Jurkat, Clone E6-1 (cell line): ENCODE results near the gene TCP11L2.
"Not testable (repeated sequence)": the region's sequence is repeated elsewhere in the genome, so short reads cannot be mapped to it uniquely, and the experiment has no call there.

Experiments used
- DNase-seq: peaks from one replicate; pipeline ENCODE4 v3.0.0-alpha.2; 2011; ENCODE audit warnings: low read depth, low spot score
- H3K4me3 ChIP-seq: 2 replicates; pipeline ENCODE4 v1.5.1; 2011; ENCODE audit warnings: mild to moderate bottlenecking, low read length, control low read depth, moderate library complexity

TCP11L2 gene

DNA sequence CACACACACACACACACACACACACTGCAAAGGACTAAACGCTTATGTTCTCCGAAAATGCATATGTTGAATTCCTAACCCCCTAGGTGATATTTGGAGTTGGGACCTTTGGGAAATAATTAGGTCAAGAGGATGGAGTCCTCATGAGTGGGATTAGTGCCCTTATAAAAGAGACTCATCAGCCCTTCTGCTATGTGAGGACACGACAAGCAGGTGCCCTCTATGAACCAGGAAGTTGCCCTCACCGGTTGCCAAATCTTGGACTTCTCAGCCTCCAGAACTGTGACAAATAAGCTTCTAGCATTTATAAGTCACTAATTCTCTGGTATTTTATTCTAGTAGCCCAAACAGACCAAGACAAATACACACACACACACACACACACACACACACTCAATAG is 20.7 kb upstream of the TCP11L2 start:
- DNase-seq, result no peak
- no peak overlapping the region for H3K4me3 ChIP-seq

DNA sequence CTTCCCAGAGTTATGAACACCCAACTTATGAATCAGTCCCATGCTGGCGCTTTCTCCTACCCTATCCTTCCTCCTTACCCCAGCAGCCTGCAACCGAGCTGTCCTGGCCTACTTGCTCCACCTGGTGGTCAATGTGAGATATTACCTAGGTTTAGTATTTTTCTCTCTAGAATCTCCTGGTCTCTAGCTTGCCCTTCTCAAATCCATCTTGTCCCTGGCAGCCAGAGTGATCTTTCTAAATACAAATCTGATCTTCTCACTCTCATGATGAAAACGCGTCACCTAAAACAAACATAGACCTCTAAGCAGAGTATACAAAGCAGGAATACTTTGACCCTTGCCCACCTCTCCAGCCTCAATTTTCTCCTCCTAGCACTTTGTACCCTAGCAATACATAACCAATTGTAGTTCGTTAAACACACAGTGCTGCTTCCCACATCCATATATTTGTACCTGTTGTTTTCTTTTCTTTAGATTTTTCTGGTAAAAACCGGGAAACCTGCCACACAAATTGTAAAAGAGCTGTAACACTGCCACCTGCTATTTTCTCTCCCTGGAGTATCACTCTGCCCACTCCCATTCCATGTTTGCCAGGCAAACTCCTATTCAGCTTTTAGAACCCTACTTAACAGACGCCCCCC is 20.0 kb upstream of the TCP11L2 start:
- DNase-seq, result peak; percentile 14

DNA sequence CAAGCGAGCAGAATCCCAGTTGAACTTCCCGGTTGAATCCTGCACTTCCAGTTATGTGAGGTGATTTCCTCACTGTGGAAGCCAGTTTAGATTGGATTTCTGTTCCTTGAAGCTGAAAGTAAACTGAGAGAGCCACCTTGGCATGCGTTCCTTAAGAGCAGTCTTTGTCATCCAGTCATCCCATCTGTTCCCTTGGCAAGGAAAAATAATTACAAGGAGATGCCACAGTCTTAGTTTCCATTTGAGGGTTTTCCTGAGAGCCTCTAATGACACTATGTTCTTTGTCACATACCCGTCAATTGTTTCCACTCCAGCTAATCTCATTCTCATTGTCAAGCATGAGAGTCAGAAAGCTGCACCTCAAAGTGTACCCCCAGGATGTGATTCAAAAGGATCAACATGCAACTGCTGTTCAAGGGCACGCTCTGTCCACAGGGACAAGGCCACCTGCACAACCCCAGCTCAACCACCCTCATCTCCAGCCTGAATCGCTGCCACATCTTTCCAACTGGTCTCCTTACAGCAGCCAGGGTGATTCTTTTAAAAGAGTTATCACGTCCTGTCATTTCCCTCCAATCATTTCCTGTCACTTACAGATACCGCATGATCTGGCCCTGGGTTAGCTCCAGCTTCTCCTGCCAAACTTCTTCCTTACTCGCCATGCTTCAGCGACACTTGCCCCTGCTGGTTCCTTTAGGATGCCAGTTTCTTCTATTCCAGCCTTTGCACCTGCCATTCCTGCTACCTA is 18.0 kb upstream of the TCP11L2 start:
- no peak overlapping the region for H3K4me3 ChIP-seq

More for the DNA sequence above, 20.0 kb upstream of the TCP11L2 start:
- no peak overlapping the region for H3K4me3 ChIP-seq

DNA sequence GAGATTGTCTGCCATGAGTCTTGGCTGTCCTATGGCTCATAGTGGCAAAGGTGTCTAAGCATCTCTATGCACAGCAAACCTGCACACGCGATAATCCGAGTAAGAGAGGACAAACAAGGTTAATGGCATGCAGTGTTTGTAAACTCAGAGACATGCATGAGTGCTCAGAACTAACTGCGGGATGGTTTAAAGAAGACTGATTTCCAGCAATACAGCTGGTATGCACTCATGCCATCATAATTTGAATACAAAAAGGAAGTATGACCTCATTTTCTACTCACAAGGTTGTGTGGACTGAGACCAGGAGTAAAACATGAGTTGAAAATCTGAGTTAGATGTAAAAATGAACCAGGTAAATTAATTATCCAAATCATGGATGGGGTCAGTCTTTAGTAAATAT is 16.6 kb upstream of the TCP11L2 start:
- H3K4me3 ChIP-seq, result no peak overlapping the region
- DNase-seq, result no peak

More for the DNA sequence above, 18.0 kb upstream of the TCP11L2 start:
- no peak for DNase-seq

DNA sequence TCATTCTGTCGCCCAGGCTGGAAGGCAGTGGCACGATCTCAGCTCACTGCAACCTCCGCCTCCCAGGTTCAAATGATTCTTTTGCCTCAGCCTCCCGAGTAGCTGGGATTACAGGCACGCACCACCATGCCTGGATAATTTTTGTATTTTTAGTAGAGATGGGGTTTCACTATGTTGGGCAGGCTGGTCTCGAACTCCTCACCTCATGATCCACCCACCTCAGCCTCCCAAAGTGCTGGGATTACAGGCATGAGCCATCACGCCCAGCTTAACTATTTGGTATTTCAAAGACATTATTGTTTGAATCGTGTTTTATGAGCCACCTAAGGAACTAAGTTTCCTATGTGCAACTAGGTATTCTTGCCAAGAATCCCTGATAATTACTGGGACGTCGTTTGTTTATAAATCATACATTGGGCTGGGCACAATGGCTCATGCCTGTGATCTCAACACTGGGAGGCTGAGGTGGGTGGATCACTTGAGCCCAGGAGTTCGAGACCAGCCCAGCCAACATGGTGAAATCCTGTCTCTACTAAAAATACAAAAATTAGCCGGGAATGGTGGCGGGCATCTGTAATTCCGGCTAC is 15.9 kb upstream of the TCP11L2 start:
- not testable (repeated sequence) for H3K4me3 ChIP-seq, DNase-seq

DNA sequence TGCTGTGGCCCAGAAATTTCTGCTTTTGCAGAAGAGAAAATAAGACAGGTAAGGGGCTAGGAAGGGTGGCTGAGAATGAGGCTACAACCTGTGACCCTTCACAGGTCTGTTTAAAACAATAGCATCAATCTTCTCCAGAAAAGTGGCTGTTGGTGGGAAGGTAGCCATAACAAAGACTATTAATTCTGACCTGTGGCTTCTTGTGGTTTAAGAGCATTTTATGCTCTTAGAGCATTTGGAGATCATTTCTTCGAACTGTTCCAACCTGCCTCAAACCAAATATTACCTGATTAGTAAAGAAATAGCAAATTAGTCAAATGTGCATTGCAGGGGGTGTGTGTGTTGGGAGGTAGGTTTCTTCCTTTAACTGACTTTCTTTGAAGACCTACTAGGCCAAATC is 15.2 kb upstream of the TCP11L2 start:
- DNase-seq, result no peak
- H3K4me3 ChIP-seq, result no peak overlapping the region

DNA sequence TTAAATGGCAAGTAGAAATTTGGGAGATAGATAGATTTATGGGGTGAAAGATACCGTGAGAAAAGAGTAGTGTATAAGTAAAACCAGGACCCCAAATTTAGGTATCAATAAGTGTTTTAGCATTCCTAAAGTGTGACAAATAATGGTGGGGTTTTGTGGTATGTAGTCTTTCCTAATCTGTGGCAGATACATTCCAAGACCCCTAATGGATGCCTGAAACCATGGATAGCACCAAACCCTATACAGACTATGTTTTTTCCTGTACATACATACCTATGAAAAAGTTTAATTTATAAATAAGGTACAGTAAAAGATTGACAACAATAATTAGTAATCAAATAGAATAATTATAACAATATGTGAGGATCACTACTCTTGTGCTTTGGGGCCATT is 14.4 kb upstream of the TCP11L2 start:
- no peak for DNase-seq

DNA sequence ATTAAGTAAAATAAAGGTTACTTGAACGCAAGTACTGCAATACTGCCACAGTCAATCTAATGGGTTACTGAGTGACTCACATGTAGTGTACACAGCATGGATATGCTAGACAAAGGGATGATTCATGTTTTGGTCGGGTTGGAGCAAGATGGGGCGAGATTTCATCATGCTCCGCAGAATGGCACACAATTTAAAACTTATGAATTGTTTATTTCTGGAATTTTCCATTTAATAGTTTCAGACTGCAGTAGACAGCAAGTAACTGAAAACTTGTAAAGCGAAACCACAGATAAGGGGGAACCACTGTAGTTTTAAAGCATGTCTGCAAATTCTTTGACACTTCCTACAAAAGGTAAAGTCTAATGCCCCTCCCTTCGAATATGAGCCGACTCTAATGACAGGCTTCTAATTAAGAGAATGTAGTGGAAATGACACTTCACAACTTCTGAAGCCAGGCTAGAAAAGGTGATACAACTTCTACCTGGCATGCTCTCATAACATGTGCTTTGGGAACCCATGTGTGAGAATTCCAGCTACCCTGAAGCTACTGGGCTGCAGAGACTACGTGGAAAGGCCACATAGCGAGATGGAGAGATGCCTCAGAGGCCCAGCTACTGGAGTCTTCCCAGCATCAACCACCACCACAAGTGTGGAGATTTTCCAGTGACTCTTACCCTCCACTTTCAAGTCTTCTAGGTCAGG is 13.9 kb upstream of the TCP11L2 start:
- H3K4me3 ChIP-seq, result no peak overlapping the region
- DNase-seq, result no peak

More for the DNA sequence above, 14.4 kb upstream of the TCP11L2 start:
- no peak overlapping the region for H3K4me3 ChIP-seq

DNA sequence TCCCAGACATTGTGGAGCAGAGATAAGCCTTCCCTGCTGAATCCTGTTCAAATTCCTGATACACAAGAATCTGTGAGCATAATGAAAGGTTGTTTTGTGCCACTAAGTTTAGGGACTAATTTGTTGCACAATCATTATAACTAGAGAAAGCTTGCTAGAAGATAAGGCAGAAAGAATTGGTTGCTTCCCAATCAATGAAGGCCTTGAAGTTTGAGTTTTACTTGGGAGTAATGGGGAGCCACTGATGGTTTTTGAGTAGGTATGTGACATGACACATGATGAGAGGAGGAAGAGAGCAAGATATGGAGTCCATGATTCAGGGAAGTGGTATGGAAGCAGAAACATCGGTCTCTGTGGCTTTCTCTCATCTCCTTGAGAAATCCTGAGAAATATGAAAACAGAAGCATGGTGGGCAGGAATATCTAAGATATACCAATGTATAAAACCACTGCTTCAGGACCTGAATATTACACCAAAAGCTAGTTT is 13.3 kb upstream of the TCP11L2 start:
- H3K4me3 ChIP-seq, result no peak overlapping the region
- no peak for DNase-seq

DNA sequence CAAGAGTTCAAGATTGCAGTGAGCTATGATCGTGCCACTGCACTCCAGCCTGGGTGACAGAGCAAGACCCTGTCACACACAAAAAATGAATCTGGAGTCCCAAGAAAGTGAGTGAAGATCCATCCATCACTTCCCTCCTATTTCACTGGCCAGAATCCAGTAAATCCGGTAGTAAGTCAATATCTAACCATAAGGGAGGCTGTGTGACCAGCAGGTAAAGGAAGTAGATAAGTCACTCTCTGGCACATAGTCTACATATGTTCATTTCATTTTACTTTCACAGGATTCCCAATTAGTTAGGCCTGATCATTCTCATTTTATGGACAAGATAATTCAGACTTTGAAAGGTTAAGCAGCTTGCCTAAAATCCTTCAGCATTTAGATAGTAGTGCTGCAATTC is 11.9 kb upstream of the TCP11L2 start:
- no peak overlapping the region for H3K4me3 ChIP-seq
- DNase-seq, result no peak

DNA sequence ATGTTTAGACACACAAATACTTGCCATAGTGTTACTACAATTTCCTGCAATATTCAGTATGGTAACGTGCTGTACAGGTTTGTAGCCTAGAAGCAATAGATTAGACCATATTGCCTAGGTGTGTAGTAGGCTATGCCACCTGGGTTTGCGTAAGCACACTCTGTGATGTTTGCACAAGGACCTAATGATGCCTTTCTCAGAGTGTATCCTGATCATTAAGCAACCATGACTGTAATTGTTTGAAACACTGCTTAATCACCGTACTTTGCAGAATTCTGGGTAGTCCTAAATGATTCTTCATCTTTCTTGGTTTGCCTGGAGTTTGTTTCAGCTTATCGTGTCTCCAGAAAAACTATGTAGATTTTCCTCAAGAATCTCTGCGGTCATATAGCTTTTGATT is 11.2 kb upstream of the TCP11L2 start:
- no peak overlapping the region for H3K4me3 ChIP-seq
- DNase-seq, result no peak

DNA sequence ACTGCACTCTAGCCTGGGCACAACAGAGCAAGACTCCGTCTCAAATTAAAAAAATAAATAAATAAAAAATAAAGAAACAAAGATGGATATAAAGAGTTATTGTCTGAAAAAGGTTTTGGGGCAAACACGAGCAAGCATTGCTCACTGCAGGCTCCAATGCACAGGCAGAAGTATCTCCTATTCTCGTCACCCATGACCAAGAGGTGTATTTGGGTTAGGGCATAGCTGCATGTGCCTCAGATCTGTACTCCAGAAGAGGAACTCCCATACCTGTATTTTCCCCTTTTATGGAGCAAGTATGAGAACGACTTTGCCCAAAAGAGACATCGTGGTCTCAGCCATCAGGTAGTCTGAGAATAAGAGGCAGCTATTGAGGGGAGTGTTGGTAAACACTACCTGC is 10.2 kb upstream of the TCP11L2 start:
- no peak for DNase-seq

DNA sequence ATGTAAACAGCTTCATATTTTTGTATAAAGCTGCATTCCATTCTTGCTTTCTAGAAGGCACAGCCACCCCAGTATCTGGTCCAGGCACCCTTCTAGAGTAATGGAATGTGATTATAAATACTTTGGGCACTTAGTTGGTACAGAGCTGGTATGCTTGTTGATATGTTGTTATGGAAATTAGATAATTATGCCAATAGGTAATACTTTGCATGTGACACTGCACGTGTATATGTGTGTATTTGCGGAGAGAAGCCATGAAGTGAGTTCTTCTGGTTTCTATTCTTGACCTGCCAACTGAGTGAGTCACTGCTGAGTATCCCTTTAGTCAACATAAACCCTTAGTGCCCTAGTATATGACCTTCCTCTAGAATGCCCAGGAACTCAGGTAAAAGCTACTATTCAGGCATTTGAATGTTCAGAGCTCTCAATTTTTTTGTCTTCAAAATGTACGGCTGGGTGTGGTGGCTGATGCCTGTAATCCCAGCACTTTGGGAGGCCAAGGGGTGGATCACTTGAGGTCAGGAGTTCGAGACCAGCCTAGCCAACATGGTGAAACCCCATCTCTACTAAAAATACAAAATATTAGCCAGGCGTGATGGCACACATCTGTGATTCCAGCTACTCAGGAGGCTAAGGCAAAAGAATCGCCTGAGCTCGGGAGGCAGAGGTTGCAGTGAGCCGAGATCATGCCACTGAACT is 6.2 kb upstream of the TCP11L2 start:
- no peak overlapping the region for H3K4me3 ChIP-seq
- no peak for DNase-seq

More for the DNA sequence above, 10.2 kb upstream of the TCP11L2 start:
- H3K4me3 ChIP-seq, result no peak overlapping the region

DNA sequence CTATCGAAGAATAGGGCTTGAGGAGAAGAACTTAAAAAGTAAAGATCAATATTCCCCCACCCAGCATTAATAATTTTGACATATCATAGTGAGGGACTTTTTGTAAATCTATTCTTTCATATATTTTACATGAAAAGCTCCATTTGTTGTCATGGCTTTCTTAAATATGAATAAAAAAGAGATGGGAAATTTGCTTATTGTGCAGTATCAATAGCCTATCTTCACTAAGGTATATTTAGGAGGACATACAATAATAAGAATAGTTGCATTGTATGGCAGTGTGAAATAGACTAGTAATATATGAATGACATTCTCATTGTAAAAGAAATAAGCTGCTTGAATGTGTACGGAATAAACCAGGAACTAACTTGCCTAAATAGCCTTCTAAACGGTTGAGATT is 5.5 kb upstream of the TCP11L2 start:
- no peak overlapping the region for H3K4me3 ChIP-seq
- DNase-seq, result no peak

DNA sequence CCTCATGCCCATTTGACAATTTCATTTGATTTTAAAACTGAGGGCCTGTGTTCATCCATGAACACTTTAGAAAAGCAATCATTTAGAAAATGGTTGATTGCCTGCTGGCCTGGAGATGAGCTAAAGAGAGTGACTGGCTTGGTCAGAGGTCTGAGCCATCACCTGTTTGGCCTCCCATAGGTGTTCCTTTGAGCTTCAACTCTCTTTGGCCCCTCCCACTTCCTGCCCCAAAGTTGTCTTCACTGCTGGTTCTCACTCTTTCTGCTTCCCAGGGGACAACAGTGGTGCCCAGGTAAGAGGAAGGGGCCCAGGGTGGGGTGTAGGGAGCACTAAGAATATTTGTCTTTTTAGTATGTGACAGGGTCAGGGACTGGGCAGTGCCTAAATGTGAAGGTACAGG is 4.9 kb upstream of the TCP11L2 start:
- H3K4me3 ChIP-seq, result no peak overlapping the region
- no peak for DNase-seq

DNA sequence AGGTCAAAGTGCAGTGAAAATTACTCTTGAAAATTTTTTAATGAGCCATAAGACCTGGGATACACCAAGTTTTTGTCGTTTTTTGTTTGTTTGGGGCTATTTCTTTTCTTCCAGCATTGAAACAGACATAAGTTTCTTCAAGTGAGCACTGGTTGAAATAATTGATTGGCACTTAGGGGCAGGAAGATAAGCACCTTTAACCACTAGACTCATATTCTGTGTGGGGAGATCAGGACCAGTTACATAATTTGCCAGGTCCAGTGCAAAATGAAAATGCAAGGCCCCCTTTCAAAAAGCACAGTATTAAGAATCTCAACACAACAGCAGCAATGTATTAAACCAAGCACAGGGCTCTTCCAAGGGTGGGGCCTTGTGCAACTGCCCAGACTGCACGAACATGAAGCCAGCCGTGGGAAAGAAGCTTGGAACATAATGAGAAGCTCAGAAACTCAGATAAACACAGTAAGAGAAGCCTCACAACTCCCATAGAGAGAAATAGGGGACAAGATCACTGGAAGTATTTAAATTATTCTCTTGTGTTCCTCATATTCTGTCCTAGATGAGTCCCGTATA is 3.2 kb upstream of the TCP11L2 start:
- no peak overlapping the region for H3K4me3 ChIP-seq
- DNase-seq, result no peak

DNA sequence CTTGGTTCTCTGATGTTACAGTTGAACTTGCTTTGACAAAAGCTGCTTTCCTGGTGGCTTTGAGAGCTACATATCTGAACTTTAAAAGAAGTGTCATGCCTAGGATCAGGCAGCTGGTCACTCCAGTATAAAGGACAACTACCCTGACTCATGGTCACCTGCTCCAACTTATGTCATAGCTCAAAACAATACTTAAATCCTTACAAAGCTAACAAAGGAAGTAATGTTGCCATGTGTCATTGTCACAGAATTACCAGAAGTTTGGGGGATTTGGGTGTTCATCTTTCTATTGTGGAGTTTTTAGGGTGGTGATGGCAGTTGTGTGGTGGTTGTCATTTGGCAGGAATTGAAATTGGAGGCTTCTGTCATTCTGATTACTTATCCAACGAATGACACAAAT is 1.8 kb upstream of the TCP11L2 start:
- DNase-seq, result no peak
- no peak overlapping the region for H3K4me3 ChIP-seq

DNA sequence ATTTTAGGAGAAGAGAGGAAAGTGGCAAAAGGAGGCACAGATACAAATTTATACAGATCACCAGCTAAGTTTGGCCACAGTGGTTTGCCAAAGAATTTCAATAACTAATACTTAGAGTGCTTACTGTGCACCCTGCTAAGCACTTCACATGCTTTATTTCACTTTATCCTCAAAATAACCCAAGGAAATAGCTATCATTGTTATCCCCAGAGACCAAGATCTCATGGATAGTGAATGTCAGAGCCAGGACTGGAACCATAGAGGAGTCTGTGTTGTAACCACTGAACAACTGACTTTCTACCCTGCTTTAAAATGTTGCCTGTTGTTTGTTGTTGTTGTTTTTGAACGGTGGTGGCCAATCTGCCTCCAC is 1.3 kb upstream of the TCP11L2 start:
- DNase-seq, result no peak
- no peak overlapping the region for H3K4me3 ChIP-seq
